AG09309 (cell line): Measurements from ENCODE around the gene COLEC11.
A peak's percentile ranks its signal among the peaks of the same experiment; 100 is the strongest.

Experiments
- DNase-seq: peaks from one replicate; pipeline ENCODE4 v3.0.0-alpha.2; 2010; ENCODE audit warnings: low read depth
- H3K4me3 ChIP-seq: 2 replicates; pipeline ENCODE4 v1.5.1; 2011; ENCODE audit warnings: mild to moderate bottlenecking, low read depth, low read length, moderate library complexity; ENCODE audit not compliant: control insufficient read depth
- TF ChIP-seq, protein P1 (sequence below): IDR thresholded peaks from 2 replicates; pipeline ENCODE4 v1.5.1; 2011; ENCODE audit warnings: mild to moderate bottlenecking, low read depth, low read length, inconsistent platforms; ENCODE audit not compliant: insufficient read depth, control insufficient read depth; ENCODE audit errors: missing control alignments

The COLEC11 gene

DNA sequence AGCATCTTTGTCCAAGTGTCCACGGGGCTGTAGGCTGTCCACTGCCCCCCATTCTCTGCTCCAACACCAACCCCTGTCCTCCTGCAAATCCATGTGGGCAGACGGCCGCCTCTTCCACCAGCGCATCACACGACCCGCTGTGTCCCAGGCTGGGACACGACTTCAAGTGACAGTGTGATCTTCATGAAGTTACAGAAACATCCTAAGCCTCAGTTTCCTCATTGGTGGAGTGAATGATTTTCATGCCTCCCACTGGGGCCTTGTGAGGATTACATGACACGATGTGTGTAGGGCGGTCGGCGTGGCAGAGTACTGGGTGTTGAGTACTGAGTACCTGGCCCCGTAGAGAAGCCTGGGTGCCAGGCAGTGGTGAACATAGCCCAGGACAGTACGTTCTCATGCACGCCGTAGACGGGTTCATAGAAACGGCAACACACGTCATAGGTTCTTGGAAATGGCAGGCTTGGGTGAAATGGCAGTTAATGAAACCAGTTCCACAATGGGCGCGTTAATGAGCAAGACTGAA is 53.8 kb downstream of the COLEC11 start:
- TF ChIP-seq, protein P1, sequence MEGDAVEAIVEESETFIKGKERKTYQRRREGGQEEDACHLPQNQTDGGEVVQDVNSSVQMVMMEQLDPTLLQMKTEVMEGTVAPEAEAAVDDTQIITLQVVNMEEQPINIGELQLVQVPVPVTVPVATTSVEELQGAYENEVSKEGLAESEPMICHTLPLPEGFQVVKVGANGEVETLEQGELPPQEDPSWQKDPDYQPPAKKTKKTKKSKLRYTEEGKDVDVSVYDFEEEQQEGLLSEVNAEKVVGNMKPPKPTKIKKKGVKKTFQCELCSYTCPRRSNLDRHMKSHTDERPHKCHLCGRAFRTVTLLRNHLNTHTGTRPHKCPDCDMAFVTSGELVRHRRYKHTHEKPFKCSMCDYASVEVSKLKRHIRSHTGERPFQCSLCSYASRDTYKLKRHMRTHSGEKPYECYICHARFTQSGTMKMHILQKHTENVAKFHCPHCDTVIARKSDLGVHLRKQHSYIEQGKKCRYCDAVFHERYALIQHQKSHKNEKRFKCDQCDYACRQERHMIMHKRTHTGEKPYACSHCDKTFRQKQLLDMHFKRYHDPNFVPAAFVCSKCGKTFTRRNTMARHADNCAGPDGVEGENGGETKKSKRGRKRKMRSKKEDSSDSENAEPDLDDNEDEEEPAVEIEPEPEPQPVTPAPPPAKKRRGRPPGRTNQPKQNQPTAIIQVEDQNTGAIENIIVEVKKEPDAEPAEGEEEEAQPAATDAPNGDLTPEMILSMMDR: no peak
- DNase-seq: no peak
- H3K4me3 ChIP-seq: no peak overlapping the region

DNA sequence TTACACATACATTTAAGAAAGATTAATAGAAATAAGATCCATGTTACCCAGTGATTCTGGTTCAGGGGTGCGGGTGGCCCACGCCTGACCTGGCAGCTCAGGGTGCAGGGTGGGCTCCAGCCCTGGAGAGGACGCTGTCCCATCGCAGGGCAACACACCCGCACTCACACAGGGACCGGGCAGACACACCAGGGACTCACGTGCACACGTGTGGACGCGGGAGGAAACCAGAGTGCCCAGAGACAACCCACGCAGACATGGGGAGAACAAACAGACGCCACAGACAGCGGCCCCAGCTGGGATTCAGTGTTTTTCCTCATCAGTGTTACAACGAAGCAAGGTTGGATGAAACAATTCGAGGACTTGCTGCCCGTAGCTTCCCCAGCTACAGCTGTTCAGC is 54.7 kb downstream of the COLEC11 start:
- no peak for DNase-seq
- H3K4me3 ChIP-seq: no peak overlapping the region
- TF ChIP-seq, protein P1: no peak

DNA sequence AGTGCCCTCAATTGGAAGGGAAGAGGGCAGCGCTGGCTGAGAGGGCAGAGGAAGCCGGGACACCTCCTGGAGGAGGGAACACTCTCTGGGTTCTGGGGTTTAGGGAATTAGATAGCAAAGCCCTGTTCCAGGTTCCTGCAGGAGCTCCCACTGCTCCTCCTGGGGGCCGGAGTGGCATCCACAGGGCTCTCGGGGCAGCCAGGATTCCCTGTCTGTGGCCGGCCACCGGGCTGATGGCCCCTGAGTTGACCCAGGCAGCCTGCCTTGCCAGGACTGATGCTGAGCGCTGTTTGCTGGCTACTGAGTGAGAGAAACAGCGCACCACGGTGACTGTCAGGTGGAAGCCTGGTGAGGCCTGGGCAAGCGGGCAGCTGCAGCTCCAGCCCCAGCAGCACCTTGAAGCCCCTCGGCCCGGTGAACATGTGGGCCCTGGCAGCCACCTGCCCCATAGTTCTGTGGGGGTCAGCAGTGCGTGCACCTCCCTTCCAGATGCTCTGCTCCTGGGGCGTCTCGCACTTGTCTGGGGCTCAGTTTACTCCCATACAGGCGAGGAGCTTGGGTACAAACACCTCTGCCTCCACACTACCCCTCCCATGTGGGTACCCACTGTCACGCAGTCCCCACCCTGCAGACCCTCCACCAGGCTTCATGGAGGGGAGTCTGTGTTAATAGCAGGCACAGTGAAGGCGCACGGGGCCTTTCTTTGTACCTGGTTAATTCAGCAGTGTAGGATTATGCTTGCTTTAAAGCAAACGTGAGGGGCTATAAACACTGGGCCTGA is 55.4 kb downstream of the COLEC11 start:
- no peak overlapping the region for H3K4me3 ChIP-seq
- no peak for DNase-seq

DNA sequence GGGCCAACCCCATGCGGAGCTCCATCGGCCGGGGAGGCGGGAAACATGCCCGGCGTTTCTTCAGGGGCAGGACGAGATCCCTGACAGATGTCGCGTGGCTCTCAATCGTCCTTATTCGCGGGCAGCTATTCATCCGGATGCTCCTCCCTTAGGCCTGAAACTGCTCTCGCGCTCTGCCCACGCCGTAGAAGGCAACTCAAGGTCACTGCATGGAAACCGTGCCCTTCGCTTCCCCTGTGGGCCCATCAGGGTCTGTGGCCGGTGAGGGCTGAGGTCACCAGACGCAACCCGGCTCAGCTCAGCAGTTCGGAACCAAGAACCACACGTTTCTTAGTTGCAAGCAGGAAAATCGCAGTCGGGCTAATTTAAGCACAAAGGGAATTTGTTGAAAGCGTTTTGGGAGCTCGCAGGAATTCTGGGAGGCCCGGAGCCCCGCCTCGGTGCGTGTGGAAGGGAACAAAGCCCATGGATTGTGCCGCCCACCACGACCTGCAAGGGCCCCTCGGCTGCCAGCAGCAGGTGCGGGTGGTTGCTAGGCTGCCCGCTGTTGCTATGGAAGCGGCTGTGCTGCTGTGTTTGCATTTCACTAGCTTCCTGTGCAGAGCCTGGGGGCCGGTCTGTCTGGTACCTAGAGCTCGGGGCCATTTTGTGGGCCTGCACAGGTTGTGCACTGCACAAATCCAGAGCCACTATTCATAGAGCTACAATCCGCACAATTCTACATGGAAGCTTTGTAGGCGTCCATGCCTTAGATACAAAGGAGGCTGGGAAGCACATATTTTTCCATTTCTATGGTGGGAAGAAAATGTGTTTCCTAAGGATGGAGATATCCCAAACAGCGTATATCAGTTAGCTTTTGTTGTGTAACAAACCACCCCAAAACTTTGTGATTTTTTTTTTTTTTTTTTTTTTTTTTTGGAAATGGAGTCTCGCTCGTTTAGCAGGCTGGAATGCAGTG is 57.1 kb downstream of the COLEC11 start:
- DNase-seq: no peak
- H3K4me3 ChIP-seq: peak overlapping the region; percentile 18
- TF ChIP-seq, protein P1: no peak

More for the DNA sequence above, 55.4 kb downstream of the COLEC11 start:
- TF ChIP-seq, protein P1: no peak

DNA sequence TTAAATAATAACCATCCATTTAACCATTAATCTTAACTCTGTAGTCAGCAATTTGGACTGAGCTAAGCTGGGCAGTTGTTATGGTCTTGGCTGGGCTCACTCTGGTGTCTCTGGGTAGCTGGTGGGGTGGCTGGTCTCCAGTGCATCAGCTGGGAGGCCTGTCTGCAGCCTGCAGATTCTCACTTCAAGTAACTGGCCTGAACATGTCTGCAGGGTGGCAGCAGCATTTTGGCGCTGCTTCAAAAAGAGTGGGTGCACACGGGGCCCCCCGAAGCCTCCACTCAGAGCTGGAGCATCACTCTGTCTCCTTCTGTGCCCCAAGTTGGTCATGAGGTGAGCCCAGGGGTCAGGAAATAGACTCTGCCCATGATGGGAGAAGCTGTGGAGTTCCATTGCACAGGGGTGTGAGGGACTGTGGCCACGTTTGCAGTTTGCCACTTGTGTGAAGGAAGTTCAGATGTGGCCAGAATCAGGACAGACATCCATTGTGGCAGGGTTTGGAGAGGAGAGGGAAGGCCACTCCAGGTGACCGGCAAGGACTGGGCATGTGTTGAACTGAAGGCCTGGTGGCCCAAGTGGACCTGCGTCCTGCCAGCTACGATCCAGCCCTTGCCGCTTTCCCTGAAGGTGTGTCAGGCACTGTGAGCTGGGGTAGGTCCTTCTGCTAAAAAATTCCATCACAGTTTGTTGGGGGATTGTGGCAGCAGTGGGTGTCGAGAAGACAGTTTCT is 58.1 kb downstream of the COLEC11 start:
- no peak overlapping the region for H3K4me3 ChIP-seq
- TF ChIP-seq, protein P1: no peak
- no peak for DNase-seq

DNA sequence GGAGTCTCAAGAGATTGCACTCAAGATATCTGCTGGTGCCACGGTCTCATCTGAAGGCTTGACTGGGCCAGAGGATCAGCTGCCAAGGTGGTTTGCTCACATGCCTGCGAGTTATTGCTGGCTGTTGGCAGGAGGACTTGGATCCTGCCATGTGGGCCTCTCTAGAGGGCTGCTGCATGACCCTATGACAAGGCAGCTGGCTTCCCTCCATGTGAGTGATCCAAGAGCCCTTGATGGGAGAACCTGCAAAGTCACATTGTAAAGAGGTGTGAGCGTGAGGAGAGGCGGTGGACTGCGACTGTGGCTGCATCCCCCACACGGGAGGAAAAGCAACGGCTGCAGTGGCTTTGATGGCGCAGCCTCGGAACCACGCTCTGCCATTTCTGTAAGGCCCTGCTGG is 59.1 kb downstream of the COLEC11 start:
- H3K4me3 ChIP-seq: no peak overlapping the region
- TF ChIP-seq, protein P1: no peak

More for the DNA sequence above, 59.1 kb downstream of the COLEC11 start:
- no peak for DNase-seq
